NCI-H226 (cell line): Measurements from ENCODE around the gene NAT14.
A peak's percentile ranks its signal among the peaks of the same experiment; 100 is the strongest.

Experiments used
- DNase-seq: peaks from one replicate; pipeline ENCODE4 v3.0.0-alpha.2; 2015

Gene NAT14

DNA sequence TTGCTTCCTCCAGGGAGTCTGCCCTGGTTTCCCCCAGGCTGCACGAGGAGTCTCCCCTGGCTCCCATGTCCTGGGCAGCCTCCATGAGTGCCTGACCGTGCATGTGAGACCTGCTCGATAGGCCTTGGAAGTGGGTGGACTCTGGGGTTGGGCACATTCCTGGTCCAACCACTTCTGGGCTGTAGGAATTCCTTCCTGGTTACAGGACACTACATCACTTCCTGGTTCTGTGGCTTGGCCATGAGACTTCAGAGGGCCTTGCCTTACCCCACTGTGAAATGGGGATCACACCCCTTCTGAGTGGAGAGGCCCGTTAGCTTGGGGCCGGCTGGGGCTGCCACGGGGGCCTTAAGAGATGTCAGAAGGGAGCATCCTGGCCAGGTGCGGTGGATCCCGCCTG is 12.5 kb upstream of the NAT14 start:
- peak; percentile 98 for DNase-seq

DNA sequence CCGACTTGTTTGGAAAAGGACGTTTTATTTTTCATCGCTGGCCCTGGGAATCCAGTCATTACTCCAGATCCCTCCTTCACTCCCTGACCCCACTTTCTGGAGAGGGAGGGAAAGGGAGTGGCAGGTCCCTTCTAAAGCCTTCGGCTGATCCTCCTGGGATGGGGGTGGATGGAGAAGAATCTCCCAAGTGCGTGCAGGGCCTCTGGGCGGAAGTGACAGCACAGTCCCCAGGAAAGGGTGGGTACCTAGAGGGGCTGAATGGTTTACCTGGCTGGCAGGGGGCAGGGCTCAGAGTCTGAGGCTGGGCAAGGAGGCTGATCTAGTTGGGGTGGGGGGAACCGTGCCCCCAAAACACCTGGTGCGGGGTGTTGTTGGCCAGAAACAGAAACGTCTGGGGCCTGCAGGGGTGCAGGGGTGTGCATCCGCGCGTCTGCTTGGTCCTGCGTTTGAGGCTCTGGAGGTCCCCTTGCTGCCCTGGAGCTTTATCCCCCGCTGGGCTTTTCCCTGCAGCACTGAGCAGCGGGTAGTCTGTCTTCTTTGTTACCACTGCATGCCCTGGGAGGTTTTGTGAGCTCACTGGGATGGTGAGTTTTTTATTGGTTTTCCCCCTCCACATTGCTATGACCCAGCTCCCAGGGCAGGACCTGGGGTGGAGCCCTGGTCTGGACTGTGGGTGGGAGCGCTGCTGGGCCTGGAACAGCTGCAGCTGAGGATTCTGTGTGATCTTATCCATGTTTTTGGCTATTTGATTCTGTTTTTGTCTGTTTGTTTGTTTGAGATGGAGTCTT is 11.6 kb upstream of the NAT14 start:
- peak; percentile 96 for DNase-seq

GRCh38 chr19:55474269-55475265 is 10.4 kb upstream of the NAT14 start:
- DNase-seq = peak; percentile 100

GRCh38 chr19:55476100-55476775 is 8.8 kb upstream of the NAT14 start, which contains the start of gene ZNF628:
ZNF628 (plus strand) TSS chr19:55476617; CDS start chr19:55479911, 3,294 bp downstream.
- peak; percentile 99 for DNase-seq

DNA sequence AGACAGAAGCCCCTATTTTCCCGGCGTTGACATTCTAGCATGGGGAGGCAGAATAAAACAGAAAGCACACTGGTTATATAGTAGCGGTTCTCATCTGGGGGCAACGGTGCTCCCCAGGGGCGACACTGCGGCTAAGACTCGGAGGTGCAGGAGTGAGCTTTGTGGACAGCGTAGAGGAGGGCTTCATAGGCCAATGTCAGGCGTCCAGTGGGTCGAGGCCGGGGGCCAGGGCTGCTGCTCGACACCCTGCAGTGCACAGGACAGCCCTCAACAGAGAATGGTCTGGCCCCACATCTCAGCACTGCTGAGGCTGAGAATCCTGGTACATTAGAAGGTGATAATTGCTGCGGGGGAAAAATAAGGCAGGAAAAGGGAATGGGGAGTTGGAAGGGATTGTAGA is 7.1 kb upstream of the NAT14 start:
- peak; percentile 1 for DNase-seq

DNA sequence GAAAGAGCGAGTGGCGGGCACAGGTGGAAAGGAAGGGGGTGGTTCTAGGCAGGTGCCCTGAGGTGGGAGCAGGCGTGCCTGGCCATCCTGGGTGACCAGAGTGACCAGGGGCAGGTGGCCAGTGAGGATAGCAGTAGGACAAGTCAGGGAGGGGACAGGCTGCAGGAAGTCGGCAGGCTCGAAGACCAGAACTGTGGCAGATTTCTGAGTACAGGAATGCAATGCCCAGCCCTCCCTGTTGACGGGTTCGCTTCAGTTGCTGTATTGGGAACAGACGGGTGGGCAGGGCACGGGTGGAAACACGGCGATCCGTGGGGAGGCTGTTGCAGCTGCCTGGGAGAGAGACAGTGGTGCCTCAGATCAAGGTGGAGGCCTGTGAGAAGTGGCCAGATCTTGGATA is 6.6 kb upstream of the NAT14 start:
- DNase-seq = no peak

DNA sequence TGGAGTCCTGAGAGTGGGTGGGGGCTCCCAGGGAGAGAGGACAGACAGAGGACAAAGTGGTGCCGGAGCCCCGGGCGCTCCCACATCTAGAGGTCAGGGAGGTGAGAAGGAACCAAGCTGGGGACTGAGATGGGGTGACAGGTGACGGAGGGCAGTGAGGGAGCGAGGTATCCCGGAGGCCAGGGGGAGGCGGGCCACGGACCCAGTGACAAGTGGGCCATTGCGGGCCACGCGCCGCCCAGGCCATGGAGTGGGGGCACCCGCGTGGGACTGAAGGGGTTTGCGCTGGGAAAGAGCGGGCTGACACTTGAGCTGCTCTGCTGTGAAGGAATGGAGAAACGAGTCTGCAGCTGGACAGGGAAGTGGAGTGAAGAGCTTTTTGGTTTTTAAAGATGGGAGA is 5.9 kb upstream of the NAT14 start:
- no peak for DNase-seq

DNA sequence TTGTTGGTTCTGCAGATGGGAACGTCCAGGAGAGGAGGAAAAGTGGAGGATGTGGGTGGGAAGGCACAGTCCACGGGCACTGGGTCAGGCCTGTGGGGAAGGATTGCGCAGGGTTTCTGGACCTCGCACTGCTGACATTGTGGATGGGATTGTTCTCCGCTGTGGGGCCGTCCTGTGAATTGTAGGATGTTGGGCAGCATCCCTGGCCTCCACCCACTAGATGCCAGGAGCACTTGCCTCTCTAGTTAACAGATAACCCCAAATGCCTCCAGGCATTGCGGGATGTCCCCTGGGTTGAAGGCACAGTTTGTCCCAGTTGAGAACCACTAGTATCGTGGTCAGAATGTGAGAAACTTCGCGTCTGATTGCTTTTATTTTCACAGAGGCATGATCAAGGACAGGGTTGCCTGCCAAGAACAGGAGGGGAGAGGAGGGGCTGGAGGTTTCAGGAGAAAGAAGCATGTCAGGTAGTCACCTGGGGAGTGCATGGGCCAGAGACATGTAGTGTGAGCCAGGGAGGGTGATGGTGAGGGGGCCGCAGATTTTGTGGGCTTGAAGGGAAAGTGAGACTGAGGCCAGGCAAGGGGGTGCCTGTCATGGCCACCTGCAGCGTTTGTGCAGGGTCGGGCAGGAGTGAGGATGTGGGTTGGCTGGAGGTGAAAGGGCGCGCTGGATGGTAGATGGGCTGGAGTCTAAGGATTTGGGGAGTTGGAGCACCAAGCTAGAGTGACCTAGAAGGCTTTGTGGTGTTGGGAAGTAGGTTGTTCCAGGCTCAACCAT is 5.3 kb upstream of the NAT14 start:
- peak; percentile 1 for DNase-seq

- no peak for DNase-seq
These were observed 3.7 kb upstream of the NAT14 start for GRCh38 chr19:55481148-55481793.

GRCh38 chr19:55481794-55482155 is 3.2 kb upstream of the NAT14 start:
- no peak for DNase-seq

GRCh38 chr19:55482156-55482961 is 2.6 kb upstream of the NAT14 start:
- no peak for DNase-seq

DNA sequence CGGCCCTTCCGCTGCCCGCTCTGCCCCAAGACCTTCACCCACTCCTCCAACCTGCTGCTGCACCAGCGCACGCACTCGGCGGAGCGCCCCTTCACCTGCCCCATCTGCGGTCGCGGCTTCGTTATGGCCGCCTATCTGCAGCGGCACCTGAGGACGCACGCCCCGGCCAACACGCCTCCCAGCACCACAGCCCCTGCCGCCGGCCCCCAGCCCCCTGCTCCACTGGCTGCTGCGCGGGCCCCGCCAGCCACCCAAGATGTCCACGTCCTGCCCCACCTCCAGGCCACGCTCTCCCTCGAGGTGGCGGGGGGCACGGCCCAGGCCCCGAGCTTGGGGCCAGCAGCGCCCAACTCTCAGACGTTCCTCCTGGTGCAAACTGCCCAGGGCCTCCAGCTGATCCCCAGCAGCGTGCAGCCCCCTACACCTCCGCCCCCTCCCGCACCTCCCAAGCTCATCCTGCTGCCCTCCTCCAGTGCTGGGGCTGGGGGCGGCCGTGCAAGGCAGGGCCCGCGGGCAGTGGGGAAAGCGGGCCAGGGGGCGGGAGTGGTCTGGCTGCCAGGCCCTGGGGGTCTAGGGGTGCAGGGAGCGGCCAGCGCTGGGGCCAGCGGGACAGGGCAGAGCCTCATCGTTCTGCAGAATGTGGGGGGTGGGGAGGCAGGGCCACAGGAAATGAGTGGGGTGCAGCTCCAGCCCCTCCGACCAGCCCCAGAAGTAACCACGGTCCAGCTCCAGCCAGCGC is 1.9 kb upstream of the NAT14 start:
- DNase-seq = no peak

DNA sequence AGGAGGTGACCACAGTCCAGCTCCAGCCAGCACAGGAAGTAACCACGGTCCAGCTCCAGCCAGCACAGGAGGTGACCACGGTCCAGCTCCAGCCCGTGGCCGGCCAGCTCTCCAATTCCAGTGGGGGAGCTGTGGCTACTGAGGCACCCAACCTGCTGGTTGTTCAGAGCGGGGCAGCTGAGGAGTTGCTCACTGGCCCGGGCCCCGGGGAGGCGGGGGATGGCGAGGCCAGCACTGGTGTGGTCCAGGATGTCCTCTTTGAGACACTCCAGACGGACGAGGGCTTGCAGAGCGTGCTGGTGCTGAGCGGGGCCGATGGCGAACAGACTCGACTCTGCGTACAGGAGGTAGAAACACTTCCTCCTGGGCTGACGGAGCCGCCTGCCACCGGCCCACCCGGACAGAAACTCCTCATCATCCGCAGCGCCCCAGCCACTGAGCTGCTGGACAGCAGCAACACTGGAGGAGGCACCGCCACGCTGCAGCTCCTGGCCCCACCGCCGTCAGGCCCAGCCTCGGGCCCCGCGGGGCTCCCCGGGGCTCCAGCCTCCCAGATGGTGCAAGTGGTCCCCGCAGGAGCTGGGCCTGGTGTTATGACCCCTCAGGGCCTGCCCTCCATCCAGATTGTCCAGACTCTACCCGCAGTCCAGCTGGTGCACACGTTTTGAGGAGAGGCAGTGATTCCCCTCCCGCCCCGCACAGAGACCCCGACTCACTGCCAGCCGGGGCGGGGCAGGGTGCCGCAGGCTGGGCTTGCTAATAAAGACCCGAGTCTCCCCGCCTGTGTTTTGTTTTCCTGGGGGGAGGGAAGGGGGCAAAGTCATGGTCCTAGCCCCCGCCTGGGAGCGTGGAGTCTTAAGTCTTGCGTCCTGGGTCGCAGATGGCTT is 1.0 kb upstream of the NAT14 start:
- no peak for DNase-seq

- DNase-seq = no peak
These were observed 537 bp downstream of the NAT14 start for GRCh38 chr19:55485439-55486011.

DNA sequence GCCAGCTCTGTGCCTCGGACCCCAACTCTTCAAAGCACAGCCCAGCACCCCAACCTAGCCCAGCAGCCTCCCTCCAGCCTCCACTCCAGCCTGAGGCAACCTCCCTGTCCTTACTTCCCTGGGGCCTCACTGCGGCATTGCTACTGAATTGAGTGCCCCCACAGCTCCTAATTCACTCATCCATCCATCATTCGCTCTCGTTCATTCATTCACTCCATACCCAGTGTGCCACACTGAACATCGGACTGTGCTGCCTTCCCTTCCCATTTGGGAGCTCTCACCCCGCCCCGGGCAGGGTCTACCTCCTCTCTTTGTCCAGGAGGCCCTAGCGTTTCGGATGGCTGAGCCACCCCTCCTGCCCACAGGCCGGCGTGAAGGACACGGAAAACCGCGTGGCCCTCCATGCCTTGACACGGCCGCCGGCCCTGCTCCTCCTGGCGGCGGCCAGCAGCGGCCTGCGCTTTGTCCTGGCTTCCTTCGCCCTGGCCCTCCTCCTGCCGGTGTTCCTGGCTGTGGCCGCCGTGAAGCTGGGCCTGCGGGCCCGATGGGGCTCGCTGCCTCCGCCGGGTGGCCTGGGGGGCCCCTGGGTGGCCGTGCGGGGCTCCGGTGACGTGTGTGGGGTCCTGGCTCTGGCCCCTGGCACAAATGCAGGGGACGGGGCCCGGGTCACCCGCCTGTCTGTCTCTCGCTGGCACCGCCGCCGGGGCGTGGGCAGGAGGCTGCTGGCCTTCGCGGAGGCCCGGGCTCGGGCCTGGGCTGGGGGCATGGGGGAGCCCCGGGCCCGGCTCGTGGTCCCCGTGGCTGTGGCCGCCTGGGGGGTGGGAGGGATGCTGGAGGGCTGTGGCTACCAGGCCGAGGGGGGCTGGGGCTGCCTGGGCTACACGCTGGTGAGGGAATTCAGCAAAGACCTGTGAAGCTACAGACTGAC is 1.3 kb downstream of the NAT14 start:
- no peak for DNase-seq

DNA sequence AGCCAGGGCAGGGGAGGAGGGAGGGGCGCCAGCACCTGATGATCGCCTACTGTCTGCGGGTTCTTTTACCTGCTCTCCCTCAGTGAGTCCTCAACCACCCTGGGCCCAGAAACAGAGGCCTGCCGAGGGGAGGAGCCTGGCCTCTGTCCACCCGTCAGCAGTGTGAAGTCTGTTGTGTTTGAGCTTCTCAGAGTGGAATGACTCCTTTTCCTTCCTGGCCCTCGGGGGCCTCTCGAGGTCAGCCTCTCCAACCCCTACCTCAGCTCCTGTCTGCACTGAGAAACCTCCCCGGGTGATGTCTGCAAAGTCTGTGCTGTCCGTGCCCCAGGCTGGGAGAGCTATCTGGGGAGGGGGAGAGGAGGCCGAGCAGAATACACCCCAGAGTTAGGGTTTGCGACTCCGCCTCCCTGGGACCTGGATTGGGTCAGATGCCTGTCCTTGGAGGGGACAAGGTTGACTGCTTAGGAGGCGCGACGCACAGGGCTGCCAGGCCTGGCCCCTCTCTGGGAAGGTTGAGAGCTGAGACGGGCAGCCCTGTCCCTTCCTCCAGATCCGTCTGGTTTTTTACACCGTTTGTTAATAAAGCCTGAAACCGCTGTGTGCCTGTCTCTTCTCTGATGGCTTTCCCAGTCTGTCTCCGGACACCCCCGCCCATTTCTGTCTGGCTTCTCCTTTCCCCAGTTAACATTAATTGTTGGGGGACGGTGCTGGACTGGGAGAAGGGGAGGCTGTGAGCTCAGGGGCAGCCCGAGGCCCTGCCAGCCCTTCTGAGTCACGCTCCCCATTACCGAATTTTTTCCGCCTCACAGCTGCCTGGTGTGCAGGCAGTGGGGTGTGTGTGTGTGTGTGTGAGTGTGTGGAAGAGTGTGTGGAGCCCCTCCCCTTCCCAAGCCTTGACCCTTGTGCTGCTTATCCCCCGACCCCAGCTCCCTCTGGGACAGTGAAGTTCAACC is 2.3 kb downstream of the NAT14 start:
- peak; percentile 99 for DNase-seq
